Parathyroid adenoma (tissue), 2 donors: ENCODE measurements around the gene DCTN2.

ENCODE experiments used
- H2AFZ ChIP-seq: fragments of 300-600 bp; sonication (generic); one replicate; pipeline ENCODE4 v1.7.0; 2017; ENCODE audit warnings: antibody characterized with exemption, mild to moderate bottlenecking
- H3K27ac ChIP-seq: fragments of 300-600 bp; sonication (generic); one replicate; pipeline ENCODE4 v1.7.0; 2017
- H3K27me3 ChIP-seq: fragments of 300-600 bp; sonication (generic); one replicate; pipeline ENCODE4 v1.7.0; 2017; ENCODE audit warnings: low read length; ENCODE audit not compliant: control insufficient read depth, insufficient read depth
- H3K36me3 ChIP-seq: fragments of 300-600 bp; sonication (generic); one replicate; pipeline ENCODE4 v1.7.0; 2017; ENCODE audit warnings: low read length; ENCODE audit not compliant: control insufficient read depth, insufficient read depth
- H3K4me1 ChIP-seq: fragments of 300-600 bp; sonication (generic); one replicate; pipeline ENCODE4 v1.7.0; 2017; ENCODE audit warnings: control low read depth
- H3K4me2 ChIP-seq: fragments of 300-600 bp; sonication (generic); one replicate; pipeline ENCODE4 v1.7.0; 2017; ENCODE audit warnings: low read length
- H3K4me3 ChIP-seq: fragments of 300-600 bp; sonication (generic); one replicate; pipeline ENCODE4 v1.7.0; 2017; ENCODE audit warnings: low read depth, low read length
- H3K79me2 ChIP-seq: fragments of 300-600 bp; sonication (generic); one replicate; pipeline ENCODE4 v1.7.0; 2017; ENCODE audit warnings: control low read depth
- H3K9ac ChIP-seq: fragments of 300-600 bp; sonication (generic); one replicate; pipeline ENCODE4 v1.7.0; 2017; ENCODE audit warnings: mild to moderate bottlenecking
- H3K9me3 ChIP-seq: fragments of 300-600 bp; sonication (generic); one replicate; pipeline ENCODE4 v1.7.0; 2017; ENCODE audit warnings: low read length; ENCODE audit not compliant: control insufficient read depth
- TF ChIP-seq, protein P1 (sequence below): fragments of 300-600 bp; sonication (generic); IDR thresholded peaks from one replicate; pipeline ENCODE4 v1.7.0; 2017; ENCODE audit warnings: antibody characterized with exemption, mild to moderate bottlenecking
- donor health status: primary hyperparathyroidism.

The DCTN2 gene

DNA sequence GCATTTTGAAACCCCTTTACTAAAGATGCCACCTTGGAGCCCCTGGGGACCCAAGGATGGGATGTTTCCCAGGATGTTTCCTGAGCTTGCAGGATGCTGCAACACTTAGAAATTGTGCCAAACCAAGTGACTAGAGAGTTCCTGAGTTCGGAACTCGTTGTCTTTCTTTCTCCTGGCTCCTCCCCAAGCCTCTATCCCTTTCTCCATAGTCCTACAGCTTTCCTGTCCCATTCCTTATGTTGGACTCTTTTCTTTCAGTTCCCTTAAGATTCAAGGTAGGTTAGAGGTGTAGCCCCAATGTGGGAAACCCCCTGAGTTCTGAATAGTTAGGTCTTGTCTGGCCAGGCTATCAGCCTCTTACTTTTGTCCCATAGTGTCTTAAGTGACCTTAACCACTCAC is 1.5 kb upstream of the DCTN2 start:
- no peak overlapping the region for H3K9ac ChIP-seq
- TF ChIP-seq, protein P1, sequence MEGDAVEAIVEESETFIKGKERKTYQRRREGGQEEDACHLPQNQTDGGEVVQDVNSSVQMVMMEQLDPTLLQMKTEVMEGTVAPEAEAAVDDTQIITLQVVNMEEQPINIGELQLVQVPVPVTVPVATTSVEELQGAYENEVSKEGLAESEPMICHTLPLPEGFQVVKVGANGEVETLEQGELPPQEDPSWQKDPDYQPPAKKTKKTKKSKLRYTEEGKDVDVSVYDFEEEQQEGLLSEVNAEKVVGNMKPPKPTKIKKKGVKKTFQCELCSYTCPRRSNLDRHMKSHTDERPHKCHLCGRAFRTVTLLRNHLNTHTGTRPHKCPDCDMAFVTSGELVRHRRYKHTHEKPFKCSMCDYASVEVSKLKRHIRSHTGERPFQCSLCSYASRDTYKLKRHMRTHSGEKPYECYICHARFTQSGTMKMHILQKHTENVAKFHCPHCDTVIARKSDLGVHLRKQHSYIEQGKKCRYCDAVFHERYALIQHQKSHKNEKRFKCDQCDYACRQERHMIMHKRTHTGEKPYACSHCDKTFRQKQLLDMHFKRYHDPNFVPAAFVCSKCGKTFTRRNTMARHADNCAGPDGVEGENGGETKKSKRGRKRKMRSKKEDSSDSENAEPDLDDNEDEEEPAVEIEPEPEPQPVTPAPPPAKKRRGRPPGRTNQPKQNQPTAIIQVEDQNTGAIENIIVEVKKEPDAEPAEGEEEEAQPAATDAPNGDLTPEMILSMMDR: no peak
- H3K4me1 ChIP-seq: peaks cover 13% of the 10 kb centered on the region
- no peak overlapping the region for H3K4me2 ChIP-seq
- no peak overlapping the region for H2AFZ ChIP-seq
- no peaks in the 10 kb centered on the region for H3K9me3 ChIP-seq
- H3K27me3 ChIP-seq: no peaks in the 10 kb centered on the region
- peaks cover 19% of the 10 kb centered on the region for H3K79me2 ChIP-seq
- no peaks in the 10 kb centered on the region for H3K36me3 ChIP-seq
- no peak overlapping the region for H3K27ac ChIP-seq
- H3K4me3 ChIP-seq: no peak overlapping the region

DNA sequence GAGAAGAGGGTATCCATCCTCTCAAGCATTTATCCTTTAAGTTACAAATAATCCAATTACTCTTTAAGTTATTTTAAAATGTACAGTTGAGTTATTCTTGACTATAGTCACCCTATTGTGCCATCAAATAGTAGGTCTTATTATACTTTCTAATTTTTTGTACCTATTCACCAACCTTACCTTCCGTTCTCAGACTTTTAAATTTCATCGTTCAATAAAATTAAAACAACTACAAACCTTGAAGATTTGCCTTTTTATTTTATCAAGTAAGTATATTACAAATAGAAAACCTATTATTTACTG is 972 bp upstream of the DCTN2 start:
- H3K4me3 ChIP-seq: no peak overlapping the region
- no peak overlapping the region for H2AFZ ChIP-seq
- TF ChIP-seq, protein P1: no peak
- H3K27me3 ChIP-seq: no peaks in the 10 kb centered on the region
- H3K9me3 ChIP-seq: no peaks in the 10 kb centered on the region
- H3K79me2 ChIP-seq: peaks cover 19% of the 10 kb centered on the region
- H3K36me3 ChIP-seq: no peaks in the 10 kb centered on the region
- H3K4me1 ChIP-seq: peaks cover 13% of the 10 kb centered on the region
- H3K27ac ChIP-seq: no peak overlapping the region
- H3K9ac ChIP-seq: no peak overlapping the region
- H3K4me2 ChIP-seq: no peak overlapping the region

DNA sequence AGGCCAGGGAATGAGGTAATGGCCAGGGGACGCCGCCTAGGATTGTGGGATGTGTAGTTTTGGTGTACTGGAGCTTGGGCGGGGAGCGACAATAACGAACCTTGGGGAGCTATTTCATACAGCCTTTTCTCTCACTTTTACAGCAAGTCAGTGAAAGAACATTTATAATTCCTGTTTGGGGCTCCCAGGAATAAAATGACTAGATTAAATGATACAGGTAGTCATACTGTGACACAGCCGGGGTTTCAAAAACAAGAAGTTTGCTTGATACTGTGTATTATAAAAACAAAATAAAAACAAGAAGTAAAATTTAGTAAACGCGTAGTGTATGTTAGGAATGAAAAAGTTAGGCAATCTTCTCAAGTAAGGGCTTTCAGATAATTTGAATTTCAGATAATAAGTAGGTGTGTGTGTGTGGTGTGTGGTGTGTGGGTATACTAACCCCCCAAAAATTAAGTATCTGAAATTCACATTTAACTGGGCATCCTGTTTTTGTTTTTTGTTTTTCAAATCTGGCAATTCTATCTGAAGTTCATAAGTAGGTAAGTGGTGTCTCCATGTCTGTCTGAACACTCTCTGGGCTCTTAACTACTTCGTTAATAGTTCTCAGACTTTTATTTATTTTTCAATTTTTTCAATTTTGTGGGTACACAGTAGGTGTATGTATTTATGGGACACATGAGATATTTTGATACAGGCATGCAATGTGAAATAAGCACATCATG is 458 bp upstream of the DCTN2 start:
- H3K9me3 ChIP-seq: no peaks in the 10 kb centered on the region
- TF ChIP-seq, protein P1: no peak
- H3K4me1 ChIP-seq: peaks cover 13% of the 10 kb centered on the region
- no peak overlapping the region for H3K27ac ChIP-seq
- no peaks in the 10 kb centered on the region for H3K36me3 ChIP-seq
- peak overlapping the region; percentile 61 for H3K4me2 ChIP-seq
- H3K9ac ChIP-seq: no peak overlapping the region
- peak overlapping the region; percentile 100 for H3K4me3 ChIP-seq
- H3K79me2 ChIP-seq: peaks cover 19% of the 10 kb centered on the region
- H2AFZ ChIP-seq: peak overlapping the region; percentile 81
- no peaks in the 10 kb centered on the region for H3K27me3 ChIP-seq

DNA sequence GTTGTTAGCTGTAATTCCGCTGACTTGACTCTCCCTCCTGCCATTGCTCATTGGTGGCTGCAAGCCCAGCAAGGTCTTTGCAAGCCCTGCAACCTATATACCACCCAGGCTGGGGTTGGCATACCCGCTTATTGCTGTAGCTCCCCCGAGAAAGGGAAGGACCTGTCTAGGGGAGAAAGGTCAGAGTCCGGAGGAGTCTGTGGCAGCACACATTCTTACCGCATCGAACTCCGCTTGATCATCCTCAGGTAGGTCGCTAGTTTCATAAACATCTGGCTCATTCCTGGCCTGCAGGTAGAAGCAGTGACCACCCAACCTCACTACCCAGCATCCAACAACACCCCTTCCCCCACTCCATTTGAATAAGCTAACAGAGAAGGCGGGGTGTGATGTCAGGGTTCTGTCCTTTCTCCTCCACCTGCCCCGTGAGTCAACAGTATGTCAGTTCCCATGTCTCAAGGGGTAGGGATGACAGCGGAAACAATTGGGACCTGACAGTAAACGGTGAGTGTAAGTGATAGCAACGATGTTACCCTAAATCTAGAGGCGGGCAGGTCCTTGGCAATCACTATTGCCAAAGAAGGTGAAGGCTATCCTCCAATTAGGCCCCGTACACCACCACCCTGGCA is 1.1 kb downstream of the DCTN2 start:
- TF ChIP-seq, protein P1: no peak
- H3K27ac ChIP-seq: peak overlapping the region; percentile 67
- H3K4me1 ChIP-seq: peaks cover 13% of the 10 kb centered on the region
- H3K36me3 ChIP-seq: no peaks in the 10 kb centered on the region
- peaks cover 19% of the 10 kb centered on the region for H3K79me2 ChIP-seq
- H3K9ac ChIP-seq: peak overlapping the region; percentile 75
- H3K9me3 ChIP-seq: no peaks in the 10 kb centered on the region
- H3K27me3 ChIP-seq: no peaks in the 10 kb centered on the region
- peak overlapping the region; percentile 81 for H2AFZ ChIP-seq
- H3K4me3 ChIP-seq: peak overlapping the region; percentile 100
- peak overlapping the region; percentile 93 for H3K4me2 ChIP-seq

DNA sequence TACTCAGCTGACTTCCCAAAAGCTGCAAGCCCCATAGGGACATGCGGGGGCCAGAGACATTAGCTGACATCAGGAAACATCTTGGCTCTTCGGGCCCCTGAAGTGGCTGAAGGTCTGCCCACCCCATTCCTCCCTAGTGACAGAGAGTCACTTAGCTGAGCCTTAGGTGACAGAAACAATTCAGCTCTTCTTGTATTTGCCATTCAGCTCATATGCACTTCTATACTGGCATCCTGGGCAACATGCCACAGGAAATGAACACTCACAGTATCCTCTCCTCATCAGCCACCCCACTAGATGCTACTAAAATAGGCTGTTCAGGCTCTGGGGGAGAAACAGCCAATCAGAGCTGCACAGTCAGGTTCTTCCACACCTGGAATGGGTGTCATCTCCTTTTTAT is 3.4 kb downstream of the DCTN2 start:
- Histone ChIP-seq H3K27me3 (no peaks in the 10 kb centered on the region), H3K9ac (no peak overlapping the region)
- TF ChIP-seq, protein P1: no peak

More for the DNA sequence above, 3.4 kb downstream of the DCTN2 start:
- no peak overlapping the region for H3K4me3 ChIP-seq
- H3K36me3 ChIP-seq: no peaks in the 10 kb centered on the region
- peaks cover 9% of the 10 kb centered on the region for H3K4me1 ChIP-seq
- peaks cover 17% of the 10 kb centered on the region for H3K79me2 ChIP-seq
- no peaks in the 10 kb centered on the region for H3K9me3 ChIP-seq
- no peak overlapping the region for H3K27ac ChIP-seq
- H3K4me2 ChIP-seq: no peak overlapping the region
- H2AFZ ChIP-seq: no peak overlapping the region
